SKM-1 treated with dmso at 0.1 percent for 144 hours (cell line): Measurements from ENCODE around the gene TUBA3D.
"Not testable (repeated sequence)": the region's sequence is repeated elsewhere in the genome, so short reads cannot be mapped to it uniquely, and the experiment has no call there.

Experiments used
- DNase-seq: peaks from one replicate; lab custom pipeline; 2025; ENCODE audit not compliant: unreplicated experiment; lab: John Stamatoyannopoulos, UW

TUBA3D gene

DNA sequence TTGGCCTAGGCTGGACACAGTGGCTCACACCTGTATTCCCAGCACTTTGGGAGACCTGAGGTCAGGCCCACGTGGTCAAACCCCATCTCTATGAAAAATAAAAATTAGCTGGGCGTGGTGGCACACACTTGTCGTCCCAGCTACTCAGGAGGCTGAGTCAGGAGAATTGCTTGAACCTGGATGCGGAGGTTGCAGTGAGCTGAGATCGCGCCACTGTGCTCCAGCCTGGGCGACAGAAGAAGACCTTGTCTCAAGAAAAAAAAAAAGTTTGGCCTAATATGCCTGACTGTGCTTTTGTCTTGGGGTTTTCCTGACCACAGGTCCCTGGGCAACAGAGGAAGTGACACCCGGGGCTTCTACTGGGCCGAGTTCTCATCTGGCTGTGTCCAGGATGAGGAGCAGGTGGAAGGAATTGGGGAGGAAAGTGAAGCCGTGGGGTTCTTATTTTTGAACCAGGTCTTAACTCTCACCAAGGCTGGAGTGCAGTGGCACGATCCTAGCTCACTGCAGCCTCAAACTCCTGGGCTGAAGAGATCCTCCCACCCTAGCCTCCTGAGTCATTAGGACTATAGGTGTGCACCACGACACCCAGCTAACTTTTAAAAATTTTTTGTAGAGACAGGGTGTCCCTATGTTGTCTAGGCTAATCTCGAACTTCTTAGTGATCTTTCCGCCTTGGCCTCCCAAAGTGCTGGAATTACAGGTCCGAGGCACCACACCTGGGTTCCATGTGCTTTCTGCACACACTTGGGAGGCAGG lies 38.7 kb downstream of the TUBA3D start:
- DNase-seq: not testable (repeated sequence)

DNA sequence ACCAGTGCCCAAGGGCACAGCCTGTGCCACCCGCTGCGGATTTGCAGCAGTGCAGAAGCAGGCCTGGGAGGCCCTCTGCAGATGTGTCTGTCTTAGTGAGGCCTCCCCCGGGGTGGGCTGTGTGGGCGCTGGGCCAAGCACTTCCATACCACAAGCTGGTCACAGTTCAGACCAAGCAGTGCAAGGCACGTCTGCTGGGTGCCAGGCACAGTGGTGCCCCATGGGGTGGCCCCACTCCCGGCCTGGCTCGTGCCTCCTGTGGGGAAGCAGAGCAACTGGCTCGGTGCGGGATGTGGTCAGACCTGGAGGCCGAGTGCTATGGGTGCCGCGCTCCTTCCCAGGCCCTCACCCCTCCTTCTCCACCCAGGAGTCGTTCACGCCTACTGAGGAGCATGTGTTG lies 39.3 kb downstream of the TUBA3D start:
- DNase-seq: not testable (repeated sequence)

DNA sequence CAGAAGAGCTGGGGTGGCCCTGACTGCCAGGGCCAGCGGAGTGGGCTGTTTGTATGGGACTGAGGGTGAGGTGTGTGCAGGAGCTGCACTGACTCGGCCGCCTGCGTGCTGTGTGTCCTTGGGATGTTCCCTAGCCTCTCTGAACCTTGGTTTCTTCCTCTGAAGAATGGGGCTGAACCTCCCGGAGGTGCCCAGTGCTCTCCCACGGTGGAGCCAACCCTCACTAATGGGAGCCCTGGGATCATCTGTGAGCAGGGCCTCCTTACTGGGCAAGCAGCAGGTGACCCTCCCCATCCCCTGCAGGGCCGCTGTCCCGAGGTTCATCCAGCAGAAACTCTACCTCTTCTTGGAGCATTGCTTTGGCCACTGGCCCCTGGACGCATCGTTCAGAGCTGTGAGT lies 40.1 kb downstream of the TUBA3D start:
- no peak for DNase-seq

DNA sequence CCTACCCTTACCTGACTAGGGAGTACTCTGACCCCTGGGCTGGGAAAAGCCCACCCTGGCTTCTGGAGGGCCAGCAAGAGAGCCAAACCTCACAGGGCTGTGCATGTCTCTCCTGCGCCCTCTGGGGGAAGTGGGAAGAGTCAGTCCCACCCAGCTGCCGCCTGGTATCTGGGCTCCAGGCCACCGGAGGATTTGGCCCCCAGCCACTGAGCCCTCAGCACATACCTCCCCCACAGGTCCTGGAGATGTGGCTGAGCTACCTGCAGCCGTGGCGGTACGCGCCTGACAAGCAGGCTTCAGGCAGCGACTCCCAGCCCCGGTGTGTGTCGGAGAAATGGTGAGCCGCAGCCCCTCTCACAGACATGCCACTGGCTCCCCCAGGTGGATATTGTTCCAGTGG lies 40.7 kb downstream of the TUBA3D start:
- not testable (repeated sequence) for DNase-seq

DNA sequence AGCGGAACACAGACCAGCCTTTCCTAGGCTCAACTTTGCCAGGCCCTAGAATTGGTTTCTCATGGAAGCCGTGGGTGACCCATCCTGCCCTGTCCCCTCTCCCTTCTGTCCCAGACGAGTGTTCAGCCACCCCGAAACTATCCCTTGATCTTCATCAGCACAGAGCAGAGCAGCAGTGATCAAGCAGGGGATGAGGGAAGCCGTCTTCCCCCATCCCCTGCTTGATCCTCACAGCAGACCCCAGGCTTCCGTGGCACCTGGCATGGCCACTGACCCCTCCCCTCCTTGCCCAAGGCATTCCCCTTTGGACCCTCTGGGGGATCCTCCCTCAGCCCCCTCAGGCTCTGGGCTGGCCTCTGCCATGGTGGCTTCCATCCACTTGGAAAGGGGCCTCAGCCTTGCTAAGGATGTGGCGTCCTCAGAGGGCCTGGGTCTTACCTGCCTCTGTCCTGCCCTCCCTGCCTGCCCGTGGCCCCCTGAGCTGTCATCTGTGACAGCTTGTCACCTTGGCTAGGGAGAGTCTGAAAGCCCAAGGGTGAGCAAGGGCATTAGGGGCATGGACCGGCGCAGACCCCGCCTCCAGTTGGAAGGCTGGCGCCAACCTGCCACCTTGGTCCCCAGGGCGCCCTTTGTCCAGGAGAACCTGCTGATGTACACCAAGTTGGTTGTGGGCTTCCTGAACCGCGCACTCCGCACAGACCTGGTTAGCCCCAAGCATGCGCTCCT lies 41.4 kb downstream of the TUBA3D start:
- DNase-seq: no peak

DNA sequence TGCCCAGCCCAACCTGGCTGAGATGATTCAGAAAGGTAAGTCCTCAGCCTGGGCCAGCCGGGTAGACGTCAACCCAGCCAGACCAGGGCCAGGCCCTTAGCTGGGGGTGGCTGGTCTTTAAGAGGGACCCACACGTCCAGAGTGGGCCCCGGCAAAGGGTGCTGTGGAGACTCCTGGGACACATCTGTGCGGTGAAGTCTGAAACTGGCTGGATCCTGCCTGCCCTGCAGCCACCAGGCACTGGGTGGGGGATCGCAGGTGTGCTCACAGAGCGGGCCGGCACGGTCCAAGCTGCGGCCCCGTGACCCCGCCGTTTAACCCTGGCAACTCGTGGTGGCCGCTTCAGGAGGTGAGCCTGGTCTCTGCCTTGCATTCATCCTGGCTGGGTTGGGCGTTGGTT lies 41.9 kb downstream of the TUBA3D start:
- not testable (repeated sequence) for DNase-seq

DNA sequence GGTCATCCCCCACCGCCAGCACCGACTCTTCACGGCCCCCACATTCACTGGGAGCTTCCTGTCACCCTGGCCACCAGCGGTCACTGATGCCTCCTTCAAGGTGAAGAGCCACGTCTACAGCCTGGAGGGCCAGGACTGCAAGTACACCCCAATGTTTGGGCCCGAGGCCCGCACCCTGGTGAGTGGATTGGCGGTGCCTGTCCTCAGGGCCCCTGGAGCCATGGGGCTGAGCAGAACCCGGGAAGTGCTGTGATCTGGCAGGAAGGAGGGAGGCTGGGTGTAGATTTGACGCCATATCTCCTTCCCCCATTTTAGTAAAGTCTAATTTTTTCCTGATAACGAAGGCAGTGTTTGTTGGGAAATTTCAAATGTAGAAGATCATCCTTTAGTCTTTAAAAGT lies 42.6 kb downstream of the TUBA3D start:
- not testable (repeated sequence) for DNase-seq

DNA sequence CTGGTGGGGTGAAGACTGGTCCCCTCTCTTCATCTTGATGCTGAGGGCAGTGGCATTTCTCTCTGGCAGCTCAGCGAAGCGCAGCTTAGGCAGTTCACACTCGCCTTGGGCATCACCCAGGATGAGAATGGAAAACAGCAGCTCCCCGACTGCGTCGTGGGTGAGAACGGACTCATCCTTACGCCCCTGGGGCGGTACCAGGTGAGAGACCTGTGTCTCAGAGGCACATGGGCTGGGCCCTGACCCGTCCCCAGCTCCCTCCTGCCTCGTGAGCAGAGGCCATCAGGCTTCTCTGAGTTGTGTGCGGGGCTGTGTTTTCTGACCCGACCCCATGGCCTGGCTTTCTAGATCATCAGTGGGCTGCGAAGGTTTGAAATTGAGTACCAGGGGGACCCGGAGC lies 43.5 kb downstream of the TUBA3D start:
- no peak for DNase-seq

DNA sequence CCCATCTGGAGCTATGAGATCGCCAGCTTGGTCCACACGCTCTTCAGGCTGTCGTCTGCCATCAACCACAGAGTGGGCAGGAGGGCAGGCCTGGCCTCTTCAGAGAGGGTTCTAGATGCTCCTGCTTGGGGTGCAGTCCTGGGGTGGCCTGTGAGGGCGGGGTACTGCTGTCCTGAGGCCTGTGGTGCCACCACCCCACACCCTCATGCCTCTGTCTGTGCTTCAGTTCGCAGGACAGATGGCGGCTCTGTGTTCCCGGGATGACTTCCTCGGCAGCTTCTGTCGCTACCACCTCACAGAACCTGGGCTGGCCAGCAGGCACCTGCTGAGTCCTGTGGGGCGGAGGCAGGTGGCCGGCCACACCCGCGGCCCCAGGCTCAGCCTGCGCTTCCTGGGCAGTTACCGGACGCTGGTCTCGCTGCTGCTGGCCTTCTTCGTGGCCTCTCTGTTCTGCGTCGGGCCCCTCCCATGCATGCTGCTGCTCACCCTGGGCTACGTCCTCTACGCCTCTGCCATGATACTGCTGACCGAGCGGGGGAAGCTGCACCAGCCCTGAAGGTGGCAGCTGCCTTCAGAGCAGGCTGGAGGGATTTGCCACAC lies 44.1 kb downstream of the TUBA3D start:
- DNase-seq: not testable (repeated sequence)

DNA sequence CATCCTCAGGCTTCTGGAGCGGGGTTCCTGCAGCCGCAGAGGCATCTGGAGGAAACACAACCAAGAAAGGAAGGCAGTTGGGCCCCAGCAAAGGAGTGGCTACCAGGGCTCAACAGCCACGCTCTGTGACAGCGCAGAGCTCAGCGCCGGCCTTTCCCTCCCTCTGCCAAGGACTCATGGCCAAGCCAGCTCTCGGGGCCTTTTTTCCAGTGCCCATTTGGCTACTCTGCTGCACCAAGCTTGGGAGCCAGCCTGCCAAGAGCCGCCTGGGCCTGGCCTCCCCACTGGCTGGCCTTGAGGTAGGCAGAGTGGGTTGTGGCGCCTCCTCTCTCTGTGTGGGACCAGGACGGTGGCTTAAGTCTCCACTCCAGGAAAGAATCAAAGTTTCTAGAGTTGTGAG lies 44.6 kb downstream of the TUBA3D start:
- no peak for DNase-seq

DNA sequence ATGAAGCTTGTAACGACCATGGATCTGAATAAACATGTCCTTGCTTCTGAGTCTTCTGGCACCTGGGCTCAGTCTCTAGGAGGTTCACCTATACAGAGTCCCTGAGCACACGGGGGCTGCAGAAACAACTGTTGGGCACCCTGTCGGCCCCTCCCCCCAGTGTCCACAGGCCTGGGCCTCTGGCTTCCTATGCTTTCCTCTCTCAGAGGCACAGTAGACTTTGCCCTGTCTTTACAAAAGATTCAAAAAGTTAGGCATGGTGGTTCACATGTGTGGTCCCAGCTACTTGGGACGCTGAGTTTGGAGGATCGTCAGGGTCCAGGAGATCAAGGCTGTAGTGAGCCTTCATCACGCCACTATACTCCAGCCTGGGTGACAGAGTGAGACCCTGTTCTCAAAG lies 45.6 kb downstream of the TUBA3D start:
- not testable (repeated sequence) for DNase-seq

DNA sequence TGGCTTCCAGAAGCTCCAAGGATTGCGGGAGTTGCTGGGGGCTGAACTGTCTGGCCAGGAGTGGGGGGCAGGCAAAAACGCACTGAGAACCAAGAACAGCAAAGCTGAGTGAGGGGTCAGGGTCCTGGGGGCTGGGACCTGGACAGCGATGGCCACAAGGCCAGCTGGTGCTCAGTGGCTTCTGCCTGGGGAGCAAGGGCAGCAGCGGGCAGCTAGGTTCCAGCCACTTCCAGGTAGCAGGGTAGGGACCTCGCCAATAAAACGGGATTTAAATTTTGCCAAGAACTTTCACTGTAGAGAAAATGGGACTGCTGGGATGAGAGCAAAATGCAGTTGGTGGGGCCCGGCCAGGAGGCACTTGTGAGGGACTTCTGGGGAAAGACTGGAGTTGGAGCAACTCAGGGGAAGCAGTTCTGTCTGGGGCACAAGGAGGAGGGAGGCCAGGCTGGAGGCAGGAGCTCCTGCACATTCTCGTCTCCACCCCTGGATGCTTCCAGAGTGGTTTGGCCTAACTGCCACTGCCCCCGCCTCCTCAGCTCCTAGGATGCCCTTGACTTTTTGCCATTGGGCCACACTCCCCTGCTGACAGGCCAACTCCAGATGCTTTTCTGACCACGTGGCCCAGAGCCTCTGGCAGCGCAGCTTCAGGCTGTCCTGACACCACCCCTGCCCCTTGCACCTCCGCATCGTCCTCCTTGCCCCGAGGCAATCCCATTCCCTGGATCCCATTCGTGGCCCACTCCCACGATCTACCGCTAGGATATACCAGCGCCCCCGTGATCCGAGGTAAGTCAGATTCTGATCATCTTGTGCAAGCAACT lies 46.3 kb downstream of the TUBA3D start:
- no peak for DNase-seq

DNA sequence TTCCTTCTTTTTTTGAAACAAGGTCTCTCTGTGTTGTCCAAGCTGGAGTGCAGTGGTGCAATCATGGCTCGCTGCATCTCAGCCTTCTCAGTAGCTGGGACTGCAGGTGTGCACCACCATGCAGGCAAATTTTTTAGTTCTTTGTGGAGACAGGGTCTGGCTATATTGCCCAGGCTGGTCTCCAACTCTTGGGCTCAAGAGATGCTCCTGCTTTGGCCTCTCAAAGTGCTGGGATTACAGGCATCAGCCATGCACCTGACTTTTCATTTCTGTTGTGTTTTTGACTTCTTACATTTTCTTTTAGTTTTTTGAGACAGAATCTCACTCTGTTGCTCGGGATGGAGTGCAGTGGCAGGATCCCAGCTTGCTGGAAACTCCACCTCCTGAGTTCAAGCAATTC lies 49.3 kb downstream of the TUBA3D start:
- DNase-seq: not testable (repeated sequence)

DNA sequence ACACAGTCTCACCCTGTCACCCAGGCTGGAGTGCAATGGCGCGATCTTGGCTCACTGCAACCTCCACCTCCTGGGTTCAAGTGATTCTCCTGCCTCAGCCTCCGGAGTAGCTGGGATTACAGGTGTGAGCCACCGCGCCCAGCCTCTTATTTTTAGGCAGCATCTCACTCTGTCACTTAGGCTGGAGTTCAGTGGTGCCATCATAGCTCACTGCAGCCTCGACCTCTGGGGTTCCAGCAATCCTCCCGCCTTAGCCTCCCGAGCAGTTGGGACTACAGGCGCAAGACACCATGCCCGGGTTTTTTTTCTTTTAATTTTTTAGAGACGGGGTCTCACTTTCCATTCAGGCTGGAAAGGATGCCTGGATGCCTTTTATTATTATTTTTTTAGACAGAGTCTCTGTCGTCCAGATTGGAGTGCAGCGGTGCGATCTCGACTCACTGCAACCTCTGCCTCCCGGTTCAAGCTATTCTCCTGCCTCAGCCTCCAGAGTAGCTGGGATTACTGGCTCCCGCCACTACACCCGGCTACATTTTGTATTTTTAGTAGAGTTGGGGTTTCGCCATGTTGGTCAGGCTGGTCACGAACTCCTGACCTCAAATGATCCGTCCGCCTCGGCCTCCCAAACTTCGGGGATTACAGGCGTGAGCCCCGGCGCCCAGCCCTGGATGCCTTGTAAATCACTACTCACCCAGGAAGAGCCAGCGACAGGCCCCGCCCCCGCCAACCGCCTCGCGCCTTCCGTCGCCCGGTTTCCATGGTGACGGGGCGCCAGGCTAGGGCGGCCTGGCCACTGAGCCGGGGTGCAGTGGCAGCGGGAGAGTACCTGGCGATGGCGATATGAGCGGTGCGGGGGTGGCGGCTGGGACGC lies 51.4 kb downstream of the TUBA3D start, which contains the start of gene CCDC74A:
TSS of gene CCDC74A (plus strand) at position 758 of the 871 bp plus-strand sequence. CDS start at position 841, 83 bp downstream.
- peak; percentile 30 for DNase-seq

DNA sequence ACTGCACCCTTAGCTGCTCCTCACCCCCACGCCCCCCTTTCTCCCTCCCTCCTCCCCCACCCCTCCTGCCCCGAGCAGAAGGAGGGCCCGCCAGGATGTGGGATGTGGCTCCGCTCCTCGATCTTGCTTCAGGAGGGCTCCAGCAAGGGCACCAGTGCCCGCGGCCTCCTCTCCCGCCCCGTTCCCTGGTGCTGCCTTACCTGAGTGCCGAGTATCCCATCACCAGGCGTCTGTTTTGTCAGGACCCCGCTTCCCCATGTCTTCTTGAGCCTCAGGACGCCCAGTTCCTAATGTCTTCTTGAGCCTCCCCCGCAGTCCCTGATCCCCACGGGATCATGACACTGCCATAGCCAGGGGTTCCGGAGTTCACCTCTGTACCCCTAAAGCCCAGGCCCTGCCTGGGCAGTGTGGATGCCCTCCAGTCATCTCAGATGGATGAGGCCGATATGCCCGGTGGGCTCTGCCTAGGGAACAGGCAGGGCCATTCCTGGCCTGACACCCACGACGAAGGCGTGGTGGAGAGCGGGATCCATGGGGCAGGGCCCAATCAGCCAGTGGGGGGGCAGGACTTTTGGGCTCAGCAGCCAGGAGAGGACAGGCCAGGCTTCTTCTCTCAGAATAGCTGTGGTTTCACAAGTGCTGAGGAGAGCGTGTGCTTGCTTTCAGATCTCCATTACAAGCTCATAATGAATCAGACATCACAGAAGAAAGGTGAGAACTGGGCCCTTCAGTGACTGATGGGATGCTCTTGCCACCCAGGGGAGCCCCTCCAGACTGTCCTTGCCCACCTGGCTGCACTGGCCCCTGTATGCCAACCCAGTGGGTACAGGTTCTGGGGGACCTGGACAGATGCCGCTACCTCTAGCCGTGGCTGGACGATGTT lies 53.3 kb downstream of the TUBA3D start:
- DNase-seq: not testable (repeated sequence)

DNA sequence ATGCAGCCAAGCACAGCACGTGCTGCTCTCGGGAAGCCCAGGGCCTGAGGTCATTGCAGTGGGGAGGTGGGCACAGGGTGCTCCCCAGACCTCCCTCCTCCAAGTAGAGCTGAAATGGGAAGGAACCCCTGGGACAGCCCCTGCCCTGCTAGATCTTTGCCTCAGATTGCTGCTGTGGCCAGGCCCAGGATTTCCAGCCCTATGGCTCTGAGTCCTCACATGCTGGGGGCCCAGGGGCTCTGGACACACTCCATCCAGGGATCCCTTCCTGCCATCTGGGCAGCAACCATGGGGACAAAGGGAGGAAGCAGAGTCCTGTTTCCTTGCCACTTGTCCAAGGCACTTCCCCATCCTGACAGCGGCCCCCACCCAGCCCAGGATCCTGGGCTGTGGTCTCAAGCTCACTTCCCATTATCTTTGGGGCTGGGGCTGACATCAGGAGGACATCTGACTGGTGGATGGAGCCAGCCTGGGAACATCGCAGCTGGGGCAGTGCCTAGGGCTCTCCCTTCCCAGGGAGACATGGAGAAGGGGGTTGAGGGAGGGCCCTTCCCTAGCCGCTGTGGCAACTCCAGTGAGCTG lies 54.0 kb downstream of the TUBA3D start:
- not testable (repeated sequence) for DNase-seq

DNA sequence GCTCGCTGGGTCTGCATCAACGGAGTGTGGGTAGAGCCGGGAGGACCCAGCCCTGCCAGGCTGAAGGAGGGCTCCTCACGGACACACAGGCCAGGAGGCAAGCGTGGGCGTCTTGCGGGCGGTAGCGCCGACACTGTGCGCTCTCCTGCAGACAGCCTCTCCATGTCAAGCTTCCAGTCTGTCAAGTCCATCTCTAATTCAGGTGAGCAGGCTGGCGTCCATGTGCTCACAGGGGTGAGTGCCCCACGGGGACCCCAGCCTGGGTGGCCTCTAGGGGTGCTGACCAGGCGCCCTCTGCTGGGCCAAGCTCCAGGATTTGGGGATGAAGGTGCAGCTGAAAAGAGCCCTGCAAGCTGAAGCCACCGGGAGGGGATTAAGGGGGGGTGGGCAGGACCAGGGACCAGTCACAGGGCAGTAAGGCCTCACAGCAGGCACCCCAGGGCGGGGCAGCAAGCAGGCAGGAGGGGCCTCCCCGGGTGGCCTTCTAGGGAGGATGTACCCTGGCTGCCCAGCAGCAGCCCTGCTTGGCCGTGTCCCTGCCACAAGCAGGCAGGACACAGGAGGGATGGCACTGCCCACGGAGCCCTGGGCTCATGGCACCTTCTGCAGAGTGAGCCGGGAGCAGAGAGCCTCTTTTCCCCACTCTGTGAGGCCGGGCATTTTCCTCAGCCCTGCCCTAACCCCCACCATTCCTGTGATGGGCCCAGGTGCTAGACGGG lies 54.9 kb downstream of the TUBA3D start:
- not testable (repeated sequence) for DNase-seq

DNA sequence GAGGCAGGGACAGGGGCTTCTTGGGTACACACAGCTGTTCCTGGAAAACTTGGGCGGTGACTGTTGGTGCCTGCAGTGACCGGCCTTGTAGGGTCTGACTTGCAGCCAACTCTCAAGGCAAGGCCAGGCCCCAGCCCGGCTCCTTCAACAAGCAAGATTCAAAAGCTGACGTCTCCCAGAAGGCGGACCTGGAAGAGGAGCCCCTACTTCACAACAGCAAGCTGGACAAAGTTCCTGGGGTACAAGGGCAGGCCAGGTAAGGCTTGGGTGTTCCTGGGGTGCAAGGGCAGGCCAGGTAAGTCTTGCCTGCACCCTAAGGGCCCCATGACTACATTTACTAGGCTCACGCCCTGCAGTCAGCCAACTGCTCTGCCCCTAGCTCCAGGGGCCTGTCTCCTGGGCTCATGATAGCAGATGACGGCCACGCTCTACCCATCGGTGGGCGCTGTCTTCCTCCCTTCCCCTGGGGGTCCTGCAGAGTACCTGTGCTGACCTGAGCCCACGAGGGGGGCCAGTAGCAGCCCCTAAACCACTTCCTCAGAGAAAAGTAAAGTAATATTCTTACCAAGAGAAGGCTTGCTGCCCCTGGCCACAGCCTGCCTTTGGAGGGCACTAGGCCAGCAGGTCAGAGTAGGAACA lies 55.7 kb downstream of the TUBA3D start:
- DNase-seq: not testable (repeated sequence)
